ENCODE data around the gene GDPD4.
"Not testable (repeated sequence)": the region's sequence is repeated elsewhere in the genome, so short reads cannot be mapped to it uniquely, and the experiment has no call there.

GDPD4 gene, protein sequence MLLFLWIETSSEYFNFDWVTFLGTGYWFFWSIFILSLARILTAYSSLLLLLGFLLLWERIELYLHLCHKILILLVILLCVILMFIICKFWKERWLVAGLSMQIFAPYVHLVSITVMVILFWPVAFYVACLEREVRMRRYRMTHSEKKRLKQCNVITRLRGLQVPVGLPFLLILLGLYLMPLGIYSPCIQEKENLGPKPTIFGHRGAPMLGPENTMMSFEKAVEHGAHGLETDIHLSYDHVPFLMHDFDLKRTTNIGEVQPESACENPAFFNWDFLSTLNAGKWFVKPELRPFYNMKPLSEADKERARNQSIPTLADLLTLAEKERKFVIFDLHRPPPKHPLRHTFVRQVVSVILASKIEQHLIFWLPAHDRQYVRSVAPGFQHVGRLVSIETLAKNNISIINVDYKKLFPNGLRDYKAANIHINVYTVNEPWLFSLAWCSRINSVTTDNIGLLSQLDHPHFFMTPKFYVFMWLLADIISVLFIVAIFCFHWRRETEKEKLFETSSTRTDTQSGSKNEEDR

DNA sequence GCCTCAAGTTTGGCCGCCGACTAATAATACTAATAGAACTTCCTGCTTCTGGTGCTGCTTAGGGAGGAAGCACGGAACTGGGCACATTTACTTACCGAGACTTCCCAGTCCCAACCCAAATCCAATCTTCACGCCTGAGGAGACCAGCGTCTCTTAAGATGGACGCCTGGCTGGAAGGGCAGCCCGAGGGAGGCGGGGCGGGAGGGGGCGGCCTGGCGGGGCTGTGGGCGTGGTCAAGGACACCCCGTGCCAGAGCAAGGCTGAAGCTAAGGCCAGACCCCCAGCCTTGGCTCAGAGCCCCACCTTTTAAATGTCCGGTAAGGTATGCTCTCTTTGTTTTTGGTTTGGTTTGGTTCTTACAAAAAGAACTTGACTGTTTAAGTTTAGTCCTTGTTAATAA lies at the start of gene GDPD4:
TSS of gene GDPD4 (minus strand) at position 177 of the 400 bp plus-strand sequence. CDS start 16,549 bp downstream, outside the sequence.
- DNase-seq: no peak

DNA sequence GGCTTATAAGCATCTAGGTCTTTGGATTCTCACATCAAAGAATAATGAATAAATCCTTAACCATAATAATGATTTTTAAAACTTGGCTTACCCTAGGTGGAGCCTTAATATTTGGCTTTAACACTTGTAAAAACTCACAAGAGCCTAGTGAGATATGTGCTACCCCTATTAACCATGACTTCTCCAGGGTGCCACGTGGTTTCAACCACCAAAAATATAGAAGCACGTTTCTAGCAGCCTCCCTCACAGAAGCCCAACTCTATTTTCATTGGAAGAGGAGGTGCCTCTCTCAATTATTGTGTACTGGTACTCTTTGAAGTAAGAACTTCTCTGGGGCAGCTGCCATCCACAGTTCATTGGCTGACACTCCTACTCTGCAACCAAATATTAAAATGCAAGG lies 46.5 kb upstream of the GDPD4 start:
- no peak for DNase-seq

DNA sequence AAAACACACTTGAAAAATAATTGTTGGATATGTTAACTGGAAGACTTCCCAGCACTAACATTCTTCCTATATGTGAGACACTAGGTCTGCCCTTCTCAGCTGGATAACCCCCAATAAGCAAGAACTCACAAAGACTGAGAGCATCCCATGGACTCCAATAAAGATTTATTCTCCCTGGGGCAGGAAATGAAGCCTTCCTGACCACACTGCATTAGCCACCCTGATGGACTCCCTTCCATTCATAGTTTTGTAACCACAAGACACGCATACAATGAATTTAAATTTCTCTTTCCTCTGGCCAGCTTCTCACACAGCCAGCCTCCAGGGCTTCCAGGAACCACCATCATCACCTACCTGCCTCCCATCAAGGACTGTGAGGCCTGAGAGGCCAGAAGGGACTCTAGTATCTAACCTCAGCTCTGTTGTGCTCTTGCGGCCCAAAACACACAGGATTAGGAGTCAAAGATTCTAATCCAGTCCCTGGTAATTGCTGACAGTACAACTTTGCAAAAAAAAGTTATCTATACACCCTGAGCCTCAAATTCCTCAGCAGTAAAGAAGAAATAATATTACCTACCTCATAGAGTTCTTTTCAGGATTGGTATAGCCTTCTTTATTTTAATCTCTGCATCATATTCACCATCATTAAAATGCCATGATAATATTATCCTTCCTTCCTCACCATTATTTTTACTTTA lies 45.6 kb upstream of the GDPD4 start:
- DNase-seq: no peak

DNA sequence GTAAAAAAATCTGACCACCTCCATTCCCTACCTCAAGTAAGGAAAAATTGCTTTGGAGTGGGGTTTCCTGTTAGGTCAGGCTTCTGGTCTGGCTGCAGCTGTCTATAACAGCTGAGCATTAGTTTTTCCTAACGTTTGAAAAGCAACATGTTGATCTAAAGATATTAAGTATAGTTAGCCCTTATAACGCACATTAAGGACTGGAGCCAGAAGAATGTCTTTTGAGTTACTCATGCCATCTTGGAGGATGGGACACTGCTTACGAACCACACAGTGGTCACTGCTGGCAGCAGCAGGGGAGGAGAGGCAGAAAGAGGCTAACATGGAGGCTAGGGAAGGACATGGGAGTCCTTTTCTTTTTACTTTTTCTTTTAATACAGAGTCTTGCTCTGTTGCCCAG lies 44.1 kb upstream of the GDPD4 start:
- no peak for DNase-seq

DNA sequence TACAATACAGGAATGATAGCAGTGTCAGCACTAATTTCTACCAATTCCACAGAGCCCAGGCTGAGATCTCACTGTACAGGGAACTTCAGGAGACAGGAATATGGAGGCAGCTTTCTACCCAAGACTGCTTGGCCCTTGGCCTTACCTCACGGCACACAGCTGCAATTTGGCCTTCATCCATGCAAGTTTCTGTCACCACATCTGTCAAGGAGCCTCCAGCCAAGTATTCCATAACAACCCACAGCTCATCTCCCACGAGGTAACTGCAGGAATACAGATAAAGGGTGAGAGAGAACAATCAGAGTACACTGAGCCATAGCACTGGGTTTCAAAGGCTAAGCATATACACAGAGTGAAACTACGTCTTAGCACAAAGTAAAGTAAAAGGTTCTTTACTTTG lies 39.0 kb upstream of the GDPD4 start:
- no peak for DNase-seq

DNA sequence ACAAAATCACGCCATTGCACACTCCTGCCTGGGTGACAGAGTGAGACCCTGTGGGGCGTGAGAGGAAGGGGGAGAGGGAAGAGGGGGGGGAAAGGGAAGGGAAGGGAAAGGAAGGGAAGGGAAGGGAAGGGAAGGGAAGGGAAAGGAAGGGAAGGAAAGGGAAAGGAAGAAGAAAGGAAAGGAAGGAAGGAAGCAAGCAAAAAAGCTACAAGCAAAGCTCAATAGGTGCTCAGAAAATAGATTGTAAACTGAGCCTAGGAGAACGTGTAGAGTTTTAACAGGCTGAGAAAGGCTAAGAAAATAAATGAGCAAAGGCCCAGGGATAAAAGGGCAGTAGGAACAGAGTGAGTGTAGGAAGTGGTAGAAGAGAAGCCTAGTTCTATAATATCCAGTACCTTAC lies 30.8 kb upstream of the GDPD4 start:
- no peak for DNase-seq

DNA sequence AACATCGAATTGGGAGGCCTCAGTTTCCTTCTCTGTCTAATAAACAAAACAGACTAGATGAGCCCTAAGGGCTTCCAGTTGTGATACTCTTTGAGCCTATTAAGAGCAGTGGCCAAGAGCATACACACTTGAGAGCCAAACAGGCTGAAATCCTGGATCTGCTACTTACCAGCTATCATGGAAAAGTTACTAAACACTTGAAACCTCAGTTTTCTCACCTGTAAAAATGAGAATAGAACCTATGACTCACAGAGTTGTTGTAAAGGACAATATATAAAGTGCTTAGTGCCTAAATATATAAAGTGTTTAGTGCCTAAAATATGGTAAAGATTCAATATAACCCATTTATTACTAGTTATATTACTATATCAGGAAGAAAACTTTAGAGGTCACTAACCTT lies 23.7 kb upstream of the GDPD4 start:
- DNase-seq: no peak

DNA sequence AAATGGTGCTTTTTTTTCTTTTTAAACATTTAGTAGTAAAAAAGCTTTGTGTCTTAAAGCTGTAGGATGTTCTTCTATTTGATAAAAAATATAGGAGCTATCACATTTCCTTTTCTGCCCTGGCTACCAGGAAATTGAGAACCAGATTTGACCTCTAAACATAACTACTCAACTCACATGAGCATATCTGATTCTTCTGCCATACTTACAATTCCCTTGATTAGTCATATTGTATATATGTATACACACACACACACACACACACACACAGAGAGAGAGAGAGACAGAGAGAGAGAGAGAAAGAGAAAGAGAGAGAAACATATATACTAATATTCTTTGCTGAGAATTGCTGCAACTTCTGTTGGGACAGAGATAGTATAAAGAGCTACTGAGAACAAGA lies 23.0 kb upstream of the GDPD4 start:
- no peak for DNase-seq

DNA sequence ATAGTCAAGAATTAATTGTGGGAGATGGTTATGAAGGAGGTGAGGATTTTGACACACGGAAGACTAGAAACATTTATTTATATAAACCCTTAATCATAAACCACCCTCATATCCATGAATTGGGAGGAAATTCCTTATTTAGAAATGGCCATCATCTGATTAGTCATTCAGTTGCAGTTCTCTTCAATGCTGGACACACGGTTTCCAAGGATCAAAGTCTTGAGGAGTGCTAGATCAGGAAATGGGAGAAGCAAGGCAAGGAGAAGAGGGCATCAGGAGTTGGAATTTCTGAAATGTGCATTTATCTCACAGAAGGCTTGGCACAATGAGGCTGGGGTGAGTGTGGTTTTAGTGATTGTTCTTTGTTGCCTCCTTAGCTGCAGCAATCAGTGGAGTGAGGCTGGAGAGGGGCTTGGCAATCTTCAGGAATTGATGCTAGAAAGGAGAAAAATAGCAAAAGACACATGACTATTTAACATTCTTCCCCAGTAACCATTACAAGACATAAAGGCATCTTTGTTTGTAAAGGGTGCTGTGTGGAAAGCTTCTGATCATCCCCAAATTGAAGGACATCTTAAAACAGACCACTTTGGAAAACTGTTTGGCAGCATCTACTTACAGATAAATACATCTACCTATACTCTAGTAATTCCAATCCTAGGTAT lies 21.6 kb upstream of the GDPD4 start:
- no peak for DNase-seq

DNA sequence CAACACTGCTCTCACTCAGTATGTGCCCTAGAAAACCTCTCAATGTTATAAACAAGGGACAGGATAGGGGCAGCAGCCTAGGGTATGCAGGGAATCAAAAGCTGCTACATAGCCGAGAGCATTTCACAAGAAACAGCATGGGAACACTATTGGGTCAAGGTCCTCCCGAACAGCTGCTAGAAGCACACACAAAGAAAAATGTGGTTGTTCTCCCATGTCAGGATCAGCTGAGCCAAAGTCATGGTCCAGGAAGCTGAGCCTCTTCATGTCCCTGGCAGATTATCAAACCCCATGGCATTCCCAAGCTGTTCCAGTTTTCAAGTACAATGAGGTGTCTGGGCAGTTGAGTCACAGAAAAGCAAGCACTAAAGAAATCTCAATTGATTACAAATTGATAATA lies 21.0 kb upstream of the GDPD4 start:
- DNase-seq: no peak

DNA sequence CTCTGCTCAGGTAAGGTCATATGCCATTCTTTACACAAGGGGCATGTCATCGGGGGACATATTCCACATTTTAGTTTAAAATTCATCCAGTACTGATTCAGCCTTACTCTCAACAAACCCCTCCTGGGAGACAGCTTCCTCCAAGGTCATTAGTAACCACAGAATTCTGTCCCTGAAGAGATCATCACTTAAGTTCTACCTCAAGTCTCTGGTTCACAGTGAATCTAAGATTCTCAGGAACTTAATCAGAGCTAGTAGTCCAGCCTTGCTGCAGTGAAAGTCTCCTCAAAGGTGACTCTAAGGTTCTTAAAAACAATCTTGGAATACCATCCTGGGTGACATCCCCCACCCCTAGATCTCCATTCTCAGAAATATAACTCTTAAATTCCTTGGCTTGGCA lies 18.9 kb upstream of the GDPD4 start:
- no peak for DNase-seq

DNA sequence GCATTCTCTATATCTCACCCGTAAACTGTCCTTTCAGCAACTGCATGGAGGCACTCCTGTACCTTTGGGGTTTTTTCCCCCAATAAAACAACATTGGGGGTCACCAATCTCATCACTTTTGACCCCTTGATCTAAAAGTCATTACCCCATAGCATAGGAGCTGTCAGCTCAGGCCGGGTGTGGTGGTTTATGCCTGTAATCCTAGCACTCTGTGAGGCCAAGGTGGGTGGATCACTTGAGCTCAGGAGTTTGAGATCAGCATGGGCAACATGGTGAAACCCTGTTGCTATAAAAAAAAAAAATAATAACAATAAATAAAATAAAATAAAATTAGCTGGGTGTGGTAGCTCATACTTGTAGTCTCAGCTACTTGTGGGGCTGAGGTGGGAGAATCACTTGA lies 17.1 kb upstream of the GDPD4 start:
- no peak for DNase-seq

DNA sequence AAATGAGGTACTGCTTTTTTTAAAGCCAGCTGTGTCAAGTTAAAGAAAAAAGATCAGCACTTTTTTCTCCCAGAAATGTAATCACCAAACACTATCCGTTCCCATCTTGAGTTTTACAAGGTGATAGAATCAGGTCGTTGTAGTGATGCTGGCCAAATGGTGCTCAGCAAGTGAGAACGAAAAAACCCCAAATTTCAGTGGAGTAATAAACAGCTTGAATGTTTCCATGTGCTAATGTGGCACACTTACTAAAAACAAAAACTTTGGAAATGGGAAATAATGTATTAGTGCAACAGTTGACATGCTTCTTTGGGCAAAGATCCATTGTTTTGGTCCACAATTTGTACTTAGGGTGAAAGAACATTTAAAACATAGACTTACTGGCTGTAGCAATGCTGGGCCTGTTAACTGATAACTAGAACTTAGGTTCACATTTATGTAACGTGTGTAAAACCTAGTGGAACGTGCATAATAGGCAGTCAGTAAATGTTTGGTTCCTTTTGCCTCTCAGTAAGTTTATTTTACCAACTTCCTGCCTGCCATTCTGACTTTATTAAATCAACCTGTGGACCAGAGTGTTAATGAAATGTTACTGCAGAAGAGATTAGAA lies 15.4 kb upstream of the GDPD4 start:
- no peak for DNase-seq

DNA sequence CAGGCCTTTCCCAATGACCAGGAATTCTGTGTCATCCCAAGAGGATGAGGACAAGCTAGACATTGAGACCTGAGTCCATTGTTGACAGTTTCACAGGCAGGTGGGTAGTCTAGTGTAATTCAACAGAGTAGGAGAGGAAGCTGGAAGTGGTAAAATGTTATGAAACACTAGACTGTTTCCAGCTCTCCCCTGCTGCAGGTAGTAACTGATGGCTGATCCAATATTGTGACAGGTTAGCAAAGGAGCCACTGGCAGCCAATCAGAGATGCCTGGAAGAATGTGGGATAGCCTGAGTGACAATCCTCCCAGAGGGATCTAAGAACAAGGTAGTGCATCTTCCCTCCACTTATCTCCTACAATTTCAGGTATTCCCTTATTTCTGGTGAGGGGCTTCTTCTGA lies 10.6 kb upstream of the GDPD4 start:
- DNase-seq: no peak

DNA sequence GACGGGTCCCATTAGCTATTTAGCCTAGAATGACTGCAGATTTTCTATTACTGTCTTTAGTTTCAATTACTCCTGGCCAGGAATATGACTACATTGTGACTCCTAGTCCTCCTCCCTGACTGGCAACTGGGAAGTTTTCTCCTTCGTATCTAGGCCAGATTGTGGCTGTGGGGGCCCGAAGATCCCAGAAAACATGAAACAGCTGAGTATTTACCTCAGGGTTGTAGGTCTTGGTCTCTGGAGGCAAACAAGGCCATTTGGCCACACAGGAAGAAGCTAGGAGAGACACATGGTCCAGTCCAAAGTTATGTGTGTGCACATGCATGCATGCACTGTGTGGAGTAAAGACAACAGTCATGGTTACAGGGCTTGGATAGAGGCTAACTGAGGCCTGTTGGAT lies 10.2 kb upstream of the GDPD4 start:
- no peak for DNase-seq

DNA sequence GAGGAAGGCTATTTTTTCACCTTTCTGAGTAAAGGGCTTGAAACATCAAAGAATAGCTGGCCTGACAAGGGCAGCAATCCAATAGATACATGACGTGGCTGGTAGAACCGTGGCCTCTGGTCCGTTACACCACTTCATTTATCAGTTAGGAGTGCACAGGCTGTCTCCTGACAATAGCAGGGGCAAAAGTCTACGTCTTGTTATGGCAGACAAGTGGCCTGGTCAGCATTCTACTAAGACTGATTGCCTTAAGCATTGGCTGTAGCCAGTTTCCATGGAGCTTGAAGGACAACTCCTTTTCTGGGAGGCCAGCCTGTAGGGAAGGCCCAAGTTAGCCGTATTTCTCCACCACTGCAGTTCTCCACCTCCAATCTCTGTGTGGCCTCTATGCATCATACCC lies 9.2 kb upstream of the GDPD4 start:
- no peak for DNase-seq

DNA sequence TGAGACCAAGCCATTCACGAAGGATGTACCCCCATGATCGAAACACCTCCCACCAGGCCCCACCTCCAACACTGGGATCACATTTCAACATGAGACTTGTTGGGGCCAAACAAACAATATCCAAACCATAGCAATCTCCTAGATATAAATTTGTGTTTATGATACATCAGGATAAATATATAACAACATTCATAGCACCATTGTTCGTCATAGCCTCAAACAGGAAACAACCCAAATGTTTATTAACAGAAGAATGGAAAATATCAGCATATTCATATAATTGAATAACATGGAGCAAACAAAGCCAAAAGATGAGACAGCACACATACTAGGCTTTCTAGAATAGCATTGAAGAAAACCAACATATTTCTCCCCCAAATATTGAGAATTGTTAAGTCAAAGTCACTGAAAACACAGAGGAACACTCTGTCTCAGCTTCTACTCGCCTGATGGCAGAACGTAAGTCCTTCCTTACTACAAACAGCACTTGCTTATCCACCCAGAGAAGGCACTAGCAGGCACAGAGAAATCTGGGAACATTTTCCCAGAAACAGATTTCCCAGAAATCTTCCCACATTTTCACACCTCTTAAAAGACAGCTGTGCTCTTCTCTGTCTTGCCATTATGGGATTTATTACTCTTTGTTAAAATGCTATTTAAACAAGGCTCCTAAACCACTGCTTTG lies 8.1 kb upstream of the GDPD4 start:
- DNase-seq: no peak

DNA sequence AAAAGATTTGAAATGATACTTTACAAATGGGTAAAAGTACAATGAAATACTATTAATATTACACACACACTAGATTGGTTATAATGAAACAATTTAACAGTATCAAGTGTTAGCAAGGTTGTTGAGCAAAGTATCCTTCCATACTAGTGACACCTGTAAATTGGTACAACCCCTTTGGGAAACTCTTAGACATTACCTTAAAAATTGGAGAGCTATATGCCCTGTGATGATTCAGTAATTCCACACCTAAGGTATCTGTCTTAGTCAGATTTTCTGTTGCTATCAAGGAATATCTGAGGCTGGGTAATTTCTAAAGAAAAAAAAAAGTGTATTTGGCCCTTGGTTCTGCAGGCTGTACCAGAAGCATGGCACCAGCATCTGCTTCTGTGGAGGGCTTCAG lies 7.4 kb upstream of the GDPD4 start:
- no peak for DNase-seq

DNA sequence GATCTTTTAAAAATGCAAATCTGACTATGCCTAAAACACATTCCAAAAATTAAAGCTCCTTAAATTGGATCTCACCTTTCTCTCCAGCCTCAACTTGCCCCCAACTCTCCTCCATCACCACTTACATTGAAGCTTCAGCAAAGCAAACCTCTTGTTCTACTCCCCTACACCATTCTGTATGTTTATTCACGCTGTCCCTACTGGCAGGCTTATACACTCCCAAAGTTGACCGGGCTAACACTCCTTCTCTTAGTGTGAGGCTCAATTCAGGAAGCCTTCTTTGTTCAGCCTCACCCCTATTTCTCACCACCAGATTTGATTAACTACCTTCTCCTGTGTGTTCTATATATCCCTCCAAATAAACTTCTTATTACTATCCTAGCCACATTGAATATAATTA lies 1.8 kb upstream of the GDPD4 start:
- no peak for DNase-seq

DNA sequence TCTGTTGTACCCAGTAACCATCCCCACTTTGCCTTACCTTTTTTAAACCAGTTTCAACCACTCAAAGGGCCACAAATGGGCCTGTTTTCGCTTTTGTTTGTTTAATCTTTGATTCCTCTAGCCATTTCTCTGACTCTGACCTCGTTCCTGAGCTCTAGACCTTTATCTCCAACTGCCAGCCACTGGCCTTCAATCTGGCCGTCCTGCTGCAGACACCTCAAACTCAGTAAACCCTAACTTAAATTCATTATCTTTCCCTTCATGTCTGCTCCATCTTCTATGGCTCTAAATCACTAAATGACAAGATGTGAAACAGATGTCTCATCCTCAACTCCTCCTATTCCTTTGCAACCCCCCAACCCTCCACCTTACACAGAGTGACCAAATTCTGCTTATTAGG lies 1.3 kb upstream of the GDPD4 start:
- DNase-seq: no peak

DNA sequence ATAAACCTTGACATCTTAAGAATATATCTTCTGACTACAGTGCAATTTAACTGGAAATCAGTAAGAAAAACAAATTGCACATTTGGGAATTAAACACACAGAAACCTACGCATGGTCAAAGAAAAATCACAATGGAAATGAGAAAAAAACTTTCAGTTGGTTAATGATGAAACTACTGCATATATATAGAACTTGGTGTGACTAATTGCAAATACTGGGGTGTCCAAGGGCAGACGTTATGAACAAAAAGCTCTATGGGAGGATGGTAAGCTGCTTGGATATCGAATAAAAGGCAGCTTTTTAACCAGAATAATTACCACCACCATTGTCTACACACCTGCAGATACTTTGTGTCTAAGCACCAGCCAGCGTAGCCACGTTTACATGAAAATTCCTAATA lies 791 bp downstream of the GDPD4 start:
- no peak for DNase-seq

DNA sequence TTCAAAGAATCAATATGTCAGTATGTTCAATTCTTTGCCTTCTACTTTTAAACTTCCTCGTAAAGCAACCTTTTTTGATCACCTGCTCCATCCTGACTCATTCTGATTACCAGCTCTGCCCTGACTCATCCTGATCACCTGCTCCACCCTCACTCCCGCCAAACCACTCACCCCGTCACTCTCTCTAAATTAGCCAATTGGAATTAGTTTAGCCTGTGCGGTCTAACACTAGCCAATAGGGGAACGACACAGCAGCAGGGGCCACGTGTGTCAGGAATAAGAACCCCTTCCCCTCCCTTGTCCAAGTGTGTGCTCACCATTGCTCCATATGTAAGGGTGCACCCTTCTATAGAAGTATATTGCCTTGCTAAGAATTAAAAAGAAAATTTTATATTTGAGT lies 1.5 kb downstream of the GDPD4 start:
- DNase-seq: not testable (repeated sequence)

DNA sequence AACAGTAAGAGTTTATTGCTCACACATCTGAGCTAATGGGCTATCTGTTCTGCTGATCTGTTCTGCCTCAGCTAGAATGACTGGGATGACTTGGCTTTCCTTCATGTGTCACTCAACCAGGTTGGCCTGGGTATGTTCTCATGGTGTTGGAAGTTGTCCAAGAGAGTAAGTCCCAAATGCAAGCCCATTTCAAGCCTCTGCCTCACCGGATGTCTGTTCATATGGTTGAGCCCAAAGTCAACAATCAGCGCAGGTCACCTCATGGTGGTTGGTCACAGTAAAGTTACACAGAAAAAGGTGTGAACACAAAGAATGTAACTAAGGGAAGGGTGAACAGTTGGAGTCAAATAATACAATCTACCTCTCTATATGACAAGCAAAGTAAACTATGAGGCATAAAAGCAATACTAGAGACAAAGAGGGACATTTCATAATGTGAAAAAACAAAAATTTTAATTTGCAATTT lies 1.9 kb downstream of the GDPD4 start:
- DNase-seq: no peak
